Mesendoderm (in vitro differentiated cells): ENCODE data around the gene SLC22A7.

ENCODE experiments used
- DNase-seq: peaks from one replicate; pipeline ENCODE4 v3.0.0; 2013
- H2AK5ac ChIP-seq: 2 replicates; pipeline ENCODE4 v1.6.1; 2013; ENCODE audit warnings: low read length, inconsistent platforms
- H2BK120ac ChIP-seq: 2 replicates; pipeline ENCODE4 v1.6.1; 2013; ENCODE audit warnings: low read depth, mild to moderate bottlenecking, low read length, moderate library complexity, mixed read lengths
- H2BK15ac ChIP-seq: replicated peaks from 2 replicates; pipeline ENCODE4 v1.6.1; 2013; ENCODE audit warnings: low read depth, mild to moderate bottlenecking, moderate library complexity
- H2BK5ac ChIP-seq: 2 replicates; pipeline ENCODE4 v1.6.1; 2013; ENCODE audit warnings: low read length, inconsistent platforms
- H3K18ac ChIP-seq: 2 replicates; pipeline ENCODE4 v1.6.1; 2013; ENCODE audit warnings: mild to moderate bottlenecking, low read length, mixed read lengths
- H3K23ac ChIP-seq: one replicate; pipeline ENCODE4 v1.6.1; 2013; ENCODE audit warnings: low read length
- H3K27ac ChIP-seq: 2 replicates; pipeline ENCODE4 v1.5.1; 2013; ENCODE audit warnings: low read depth, mild to moderate bottlenecking, inconsistent platforms, low read length, moderate library complexity
- H3K27me3 ChIP-seq: 2 replicates; pipeline ENCODE4 v1.6.1; 2013; ENCODE audit warnings: low read length, control low read depth, mild to moderate bottlenecking, inconsistent platforms; ENCODE audit not compliant: insufficient read depth, poor library complexity
- H3K36me3 ChIP-seq: 2 replicates; pipeline ENCODE4 v1.6.1; 2013; ENCODE audit warnings: low read length, inconsistent platforms; ENCODE audit not compliant: control insufficient read depth, insufficient read depth
- H3K4ac ChIP-seq: one replicate; pipeline ENCODE4 v1.6.1; 2013; ENCODE audit warnings: low read depth, mild to moderate bottlenecking, low read length, moderate library complexity
- H3K4me1 ChIP-seq: 2 replicates; pipeline ENCODE4 v1.6.1; 2013; ENCODE audit warnings: low read depth, low read length, inconsistent platforms; ENCODE audit not compliant: control insufficient read depth
- H3K4me2 ChIP-seq: 2 replicates; pipeline ENCODE4 v1.6.1; 2013; ENCODE audit warnings: low read length
- H3K4me3 ChIP-seq: 2 replicates; pipeline ENCODE4 v1.5.1; 2013; ENCODE audit warnings: mild to moderate bottlenecking, low read length
- H3K56ac ChIP-seq: one replicate; pipeline ENCODE4 v1.6.1; 2013; ENCODE audit warnings: low read length
- H3K79me1 ChIP-seq: 2 replicates; pipeline ENCODE4 v1.6.1; 2013; ENCODE audit warnings: low read length, inconsistent platforms
- H3K79me2 ChIP-seq: 2 replicates; pipeline ENCODE4 v1.6.1; 2013; ENCODE audit warnings: mild to moderate bottlenecking, low read length; ENCODE audit not compliant: control insufficient read depth, insufficient read depth
- H3K9ac ChIP-seq: 2 replicates; pipeline ENCODE4 v1.6.1; 2013; ENCODE audit warnings: low read length, inconsistent platforms
- H4K5ac ChIP-seq: one replicate; pipeline ENCODE4 v1.6.1; 2013; ENCODE audit warnings: low read length
- H4K8ac ChIP-seq: one replicate; pipeline ENCODE4 v1.6.1; 2013; ENCODE audit warnings: low read depth, mild to moderate bottlenecking, control low read depth, low read length, moderate library complexity
- WGBS: extraction: QIAGEN DNeasy Blood & Tissue Kit; methylation state at CpG from one replicate; pipeline ENCODE4 v1.1.7; 2013; ENCODE audit warnings: low lambda C conversion rate, missing lambda C conversion rate; ENCODE audit not compliant: insufficient coverage; ENCODE audit errors: extremely low coverage; 5-methylcytosine and 5-hydroxymethylcytosine counted together

SLC22A7 gene

GRCh38 chr6:43303751-43304331 is 5.8 kb downstream of the SLC22A7 start:
- Histone ChIP-seq H3K4me1 (no peaks in the 10 kb centered on the region), H3K4me3 (no peak overlapping the region), H4K8ac (no peak overlapping the region), H3K18ac (no peak overlapping the region), H3K23ac (no peak overlapping the region), H3K27ac (no peak overlapping the region), H3K79me1 (no peaks in the 10 kb centered on the region), H2BK120ac (no peak overlapping the region), H2AK5ac (no peak overlapping the region), H4K5ac (no peak overlapping the region), H3K27me3 (no peaks in the 10 kb centered on the region), H3K36me3 (no peaks in the 10 kb centered on the region), H3K4ac (no peak overlapping the region), H3K79me2 (no peaks in the 10 kb centered on the region), H3K9ac (no peak overlapping the region), H3K56ac (no peak overlapping the region), H2BK5ac (no peak overlapping the region), H3K4me2 (no peak overlapping the region), H2BK15ac (no peak overlapping the region)
- DNase-seq = no peak
- WGBS = no CpG with 5 or more reads among the region's 8 CpGs

- no peaks in the 10 kb centered on the region for H3K36me3 ChIP-seq
- H4K8ac ChIP-seq = no peak overlapping the region
- DNase-seq = no peak
- no peak overlapping the region for H3K56ac ChIP-seq
- no peak overlapping the region for H3K4me2 ChIP-seq
- H3K4me3 ChIP-seq = no peak overlapping the region
- no peak overlapping the region for H4K5ac ChIP-seq
- H3K79me2 ChIP-seq = no peaks in the 10 kb centered on the region
- no peaks in the 10 kb centered on the region for H3K27me3 ChIP-seq
- H3K23ac ChIP-seq = no peak overlapping the region
- H2AK5ac ChIP-seq = no peak overlapping the region
- no peak overlapping the region for H2BK5ac ChIP-seq
- no CpG with 5 or more reads among the region's 3 CpGs for WGBS
- H3K4me1 ChIP-seq = peaks cover 3% of the 10 kb centered on the region
- H3K18ac ChIP-seq = no peak overlapping the region
- H3K79me1 ChIP-seq = no peaks in the 10 kb centered on the region
- no peak overlapping the region for H3K27ac ChIP-seq
- no peak overlapping the region for H3K9ac ChIP-seq
- H3K4ac ChIP-seq = no peak overlapping the region
- no peak overlapping the region for H2BK15ac ChIP-seq
- no peak overlapping the region for H2BK120ac ChIP-seq
Observed at GRCh38 chr6:43304361-43304760, 6.3 kb downstream of the SLC22A7 start.

- Histone ChIP-seq H3K27me3 (no peaks in the 10 kb centered on the region), H4K8ac (no peak overlapping the region), H2BK120ac (no peak overlapping the region), H3K27ac (no peak overlapping the region), H3K79me2 (no peaks in the 10 kb centered on the region), H3K9ac (no peak overlapping the region), H2BK15ac (no peak overlapping the region), H2BK5ac (no peak overlapping the region), H3K56ac (no peak overlapping the region), H3K18ac (no peak overlapping the region), H3K4ac (no peak overlapping the region), H3K23ac (no peak overlapping the region), H3K4me2 (no peak overlapping the region), H3K36me3 (no peaks in the 10 kb centered on the region), H2AK5ac (no peak overlapping the region), H3K4me3 (no peak overlapping the region), H4K5ac (no peak overlapping the region), H3K79me1 (no peaks in the 10 kb centered on the region), H3K4me1 (peaks cover 3% of the 10 kb centered on the region)
- WGBS = no CpG with 5 or more reads among the region's 2 CpGs
- DNase-seq = no peak
Observed at GRCh38 chr6:43304882-43305281, 6.8 kb downstream of the SLC22A7 start.

- Histone ChIP-seq H4K8ac (no peak overlapping the region), H3K79me1 (no peaks in the 10 kb centered on the region), H3K4ac (no peak overlapping the region), H2BK15ac (no peak overlapping the region), H3K36me3 (no peaks in the 10 kb centered on the region), H3K4me2 (no peak overlapping the region), H3K9ac (no peak overlapping the region), H3K4me1 (peaks cover 3% of the 10 kb centered on the region), H3K56ac (no peak overlapping the region), H3K27ac (no peak overlapping the region), H4K5ac (no peak overlapping the region), H2BK5ac (no peak overlapping the region), H3K79me2 (no peaks in the 10 kb centered on the region), H3K4me3 (no peak overlapping the region), H3K27me3 (no peaks in the 10 kb centered on the region), H3K18ac (no peak overlapping the region), H2AK5ac (no peak overlapping the region), H3K23ac (no peak overlapping the region), H2BK120ac (no peak overlapping the region)
- no peak for DNase-seq
- WGBS = no CpG with 5 or more reads among the region's 7 CpGs
Observed at GRCh38 chr6:43306086-43306485, 8.0 kb downstream of the SLC22A7 start.

- Histone ChIP-seq H3K18ac (no peak overlapping the region), H2AK5ac (no peak overlapping the region), H3K4me2 (no peak overlapping the region), H2BK15ac (no peak overlapping the region), H3K23ac (no peak overlapping the region), H3K79me1 (no peaks in the 10 kb centered on the region), H2BK5ac (no peak overlapping the region), H3K4me1 (peaks cover 3% of the 10 kb centered on the region), H3K9ac (no peak overlapping the region), H3K79me2 (no peaks in the 10 kb centered on the region), H3K4me3 (no peak overlapping the region), H2BK120ac (no peak overlapping the region), H3K27me3 (no peaks in the 10 kb centered on the region), H4K8ac (no peak overlapping the region), H3K4ac (no peak overlapping the region), H3K36me3 (no peaks in the 10 kb centered on the region), H3K56ac (no peak overlapping the region), H4K5ac (no peak overlapping the region), H3K27ac (no peak overlapping the region)
- no CpG with 5 or more reads among the region's 5 CpGs for WGBS
- DNase-seq = no peak
Observed at GRCh38 chr6:43307451-43308100, 9.5 kb downstream of the SLC22A7 start.
